ENCODE data around the gene NBEAL2. TPM values are rescaled to one million over a fixed set of nuclear protein-coding genes. Genes with fewer than 3 reads are reported as not detected.

NBEAL2 gene
- total and polyA plus RNA-seq, 2 of the 8 experiments (the other 6 are each of a cell fraction or from before 2014, with no cell fraction given), result 27.3 to 46.9 TPM

DNA sequence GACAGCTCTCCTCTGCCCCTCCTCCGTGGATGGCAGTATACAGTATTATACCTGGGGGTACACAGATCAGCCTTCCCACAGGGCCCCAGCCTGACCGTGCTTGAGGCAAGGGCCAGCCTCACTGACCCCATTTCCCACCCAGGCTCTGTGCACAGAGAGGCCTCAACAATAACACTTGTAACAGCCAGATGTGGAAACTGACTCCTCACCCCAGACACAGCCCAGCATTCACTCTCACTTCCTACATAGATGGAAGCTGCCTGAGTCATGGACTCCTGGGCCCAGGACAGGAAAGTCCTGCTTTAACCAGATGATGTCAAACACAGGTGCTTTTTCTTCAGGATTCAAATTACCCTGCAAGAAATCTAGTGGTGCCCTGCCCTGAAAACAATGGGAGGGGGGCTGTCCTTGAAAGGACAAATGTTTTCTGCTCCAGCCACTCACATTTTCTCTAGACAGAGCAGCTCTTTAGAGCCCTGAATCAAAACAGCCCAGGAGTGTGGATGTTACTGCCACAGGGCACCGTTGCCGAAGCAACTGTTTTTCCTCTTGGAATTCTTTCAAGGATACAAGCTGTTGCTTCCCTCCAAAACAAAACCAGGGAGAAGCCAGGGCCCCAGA is 19.3 kb upstream of the NBEAL2 start:
- H3K4ac ChIP-seq (replicated peaks; ENCODE audit: insufficient read length, low read depth, low read length), result no peak overlapping the region
- H2BK12ac ChIP-seq (ENCODE audit: low read depth, low read length), result no peak overlapping the region
- H3K14ac ChIP-seq (ENCODE audit: insufficient read length), result no peak overlapping the region
- H3K23me2 ChIP-seq (ENCODE audit: low read depth, low read length), result peaks cover 4% of the 10 kb centered on the region; the same call in 1 of the 2 replicates
- H3K4me2 ChIP-seq (ENCODE audit: insufficient read depth in 1 of 2, low read depth in 2 of 2, low read length in 2 of 2), result peak overlapping the region in 1 of 2 experiments; percentile 32; a peak in 2 of 4 replicates
- FAIRE-seq (no peak), DNase-seq (ENCODE audit: low read depth in 1 of 2, low spot score in 2 of 2) (no peak)
- no peak overlapping the region for H2AK5ac ChIP-seq (ENCODE audit: low read depth, low read length)
- H3K23ac ChIP-seq (ENCODE audit: insufficient read length), result no peak overlapping the region
- no peak overlapping the region for H4K5ac ChIP-seq (ENCODE audit: insufficient read length, low read depth, low read length)
- peaks cover 0 to 5% (median 2%) of the 10 kb centered on the region in 4 experiments; a peak in 2 of 7 replicates for H3K4me1 ChIP-seq (replicated peaks in 1 of 4; ENCODE audit: control insufficient read depth in 3 of 4, insufficient read depth in 4 of 4, low read length in 3 of 4)
- H3K79me1 ChIP-seq (ENCODE audit: low read depth, low read length), result peaks cover 42% of the 10 kb centered on the region
- H3K4me3 ChIP-seq (ENCODE audit: extremely low read depth in 1 of 4, insufficient read depth in 2 of 4, low read depth in 3 of 4, low read length in 4 of 4), result no peak overlapping the region
- no peak overlapping the region for H2BK15ac ChIP-seq (ENCODE audit: low read length)
- H2BK120ac ChIP-seq (replicated peaks; ENCODE audit: low read depth, low read length), result no peak overlapping the region
- POLR2A ChIA-PET (ENCODE audit: partially characterized antibody), result interaction anchor here (1.0 to 2.6 kb wide), 4 partner anchors 9 to 20 kb away, joined by 4 to 12 read pairs (median 7); partner anchors contain the start of genes CCDC12 and NBEAL2
- H3K27ac ChIP-seq (ENCODE audit: low read depth, low read length), result no peak overlapping the region
- H2BK20ac ChIP-seq (ENCODE audit: low read length), result no peak overlapping the region
- no peak overlapping the region; a peak in 1 of 7 replicates for H3K9ac ChIP-seq (replicated peaks in 1 of 4; ENCODE audit: extremely low read depth in 1 of 4, low read depth in 3 of 4, low read length in 3 of 4)
- peaks cover 35 to 80% of the 10 kb centered on the region in 2 experiments for H3K79me2 ChIP-seq (ENCODE audit: control insufficient read depth in 1 of 2, insufficient read depth in 2 of 2, low read length in 2 of 2)
- 92% methylated on average over 4 of the region's 4 CpGs; no CpG with 5 or more reads in 1 of the 2 experiments for WGBS, 2 experiments (ENCODE audit: extremely low coverage in 1 of 2, insufficient coverage in 1 of 2, insufficient read length in 1 of 2, insufficient replicate concordance in 2 of 2, low coverage in 1 of 2, low lambda C conversion rate in 2 of 2, missing lambda C conversion rate in 1 of 2)
- H4K8ac ChIP-seq (ENCODE audit: extremely low read depth, insufficient read depth, low read length), result no peak overlapping the region; the same call in 1 of the 2 replicates
- peaks cover 23 to 34% of the 10 kb centered on the region in 2 experiments for H4K20me1 ChIP-seq (replicated peaks in 1 of 2; ENCODE audit: control insufficient read depth in 1 of 2, insufficient read depth in 2 of 2, low read length in 2 of 2)
- H4K91ac ChIP-seq (replicated peaks; ENCODE audit: insufficient read length, low read length), result no peak overlapping the region
- no peak overlapping the region for H2BK5ac ChIP-seq (ENCODE audit: low read depth, low read length)
- H3K56ac ChIP-seq (replicated peaks; ENCODE audit: insufficient read length, low read depth, low read length), result no peak overlapping the region
- H2AFZ ChIP-seq (ENCODE audit: low read length), result no peak overlapping the region
- no peak overlapping the region for H3K18ac ChIP-seq (ENCODE audit: extremely low read depth, low read length)
- H3K27me3 ChIP-seq (replicated peaks in 1 of 4; ENCODE audit: control insufficient read depth in 3 of 4, extremely low read depth in 1 of 4, insufficient read depth in 3 of 4, low read length in 3 of 4), result no peaks in the 10 kb centered on the region
- CTCF ChIA-PET (ENCODE audit: partially characterized antibody), result interaction anchor here (0.8 to 2.6 kb wide), 7 partner anchors 9 to 87 kb away, joined by 3 to 9 read pairs (median 4); no protein-coding TSS in a partner anchor
- peaks cover 0 to 6% of the 10 kb centered on the region in 2 experiments; a peak in 2 of 4 replicates for H3K9me3 ChIP-seq (ENCODE audit: insufficient read depth in 2 of 2, low read depth in 1 of 2, low read length in 1 of 2)
- peaks cover 0 to 5% (median 0%) of the 10 kb centered on the region in 4 experiments; a peak in 1 of 8 replicates for H3K36me3 ChIP-seq (ENCODE audit: control insufficient read depth in 2 of 4, insufficient read depth in 4 of 4, low read length in 3 of 4)
- TF ChIP-seq POLR2AphosphoS5 (IDR thresholded peaks at IDR 0.05; ENCODE audit: low read depth, low read length), result 0 out of 2 replicates have a peak, but pooled peaks have one; percentile 7
